Central memory CD8-positive, alpha-beta T cell (primary cell): ENCODE results near the gene GLG1.

ENCODE experiments used
- ATAC-seq: fragments of 150-1000 bp; cut with Tn5 transposase; replicated peaks from 2 replicates; pipeline ENCODE4 v1.10.0; 2022; ENCODE audit warnings: mild to moderate bottlenecking, moderate FRiP score, moderate number of reproducible peaks; ENCODE audit not compliant: poor library complexity, severe bottlenecking; ENCODE audit errors: extremely low read depth
- DNase-seq, 2 donors: peaks; one replicate each; pipeline ENCODE4 v3.0.0; 2021; ENCODE audit warnings: low spot score in 2 of 2
- H3K27ac Mint-ChIP-seq: one replicate; pipeline ENCODE4 v1.8.0; 2022; ENCODE audit warnings: low read depth, mild to moderate bottlenecking, moderate library complexity, mixed read lengths
- H3K27me3 Mint-ChIP-seq: one replicate; pipeline ENCODE4 v1.8.0; 2022; ENCODE audit warnings: mixed read lengths
- H3K36me3 Mint-ChIP-seq: one replicate; pipeline ENCODE4 v1.8.0; 2022; ENCODE audit warnings: mild to moderate bottlenecking, moderate library complexity, mixed read lengths; ENCODE audit not compliant: insufficient read depth
- H3K4me1 Mint-ChIP-seq: one replicate; pipeline ENCODE4 v1.8.0; 2022; ENCODE audit warnings: mixed read lengths
- H3K4me3 Mint-ChIP-seq: one replicate; pipeline ENCODE4 v1.8.0; 2022; ENCODE audit warnings: mild to moderate bottlenecking, moderate library complexity, mixed read lengths
- H3K9me3 Mint-ChIP-seq: one replicate; pipeline ENCODE4 v1.8.0; 2022; ENCODE audit warnings: mixed read lengths

GLG1 gene

DNA sequence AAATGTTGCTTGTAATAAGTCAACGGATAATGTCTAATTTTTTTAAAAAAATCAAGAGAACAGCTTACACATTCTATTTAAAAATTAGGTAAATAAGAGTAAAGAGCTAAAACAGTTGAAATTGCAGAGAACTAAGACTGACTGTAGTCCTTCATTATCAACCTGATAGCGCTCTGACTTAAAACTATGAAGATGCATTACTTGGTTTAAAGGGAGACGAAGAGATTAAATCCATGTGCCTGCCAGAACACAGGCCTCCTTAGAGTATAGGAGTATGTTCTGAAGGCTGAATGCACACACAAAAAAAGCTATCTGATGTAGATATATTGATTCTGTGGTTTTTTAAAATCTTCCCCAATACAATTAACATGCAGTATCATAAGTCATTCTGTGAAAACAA, 28.5 kb downstream of the GLG1 start:
- H3K27ac Mint-ChIP-seq: peak overlapping the region; percentile 22
- DNase-seq: no peak
- no peaks in the 10 kb centered on the region for H3K27me3 Mint-ChIP-seq
- H3K36me3 Mint-ChIP-seq: peaks cover 10% of the 10 kb centered on the region
- no peaks in the 10 kb centered on the region for H3K9me3 Mint-ChIP-seq
- no peak overlapping the region for H3K4me3 Mint-ChIP-seq
- peaks cover 64% of the 10 kb centered on the region for H3K4me1 Mint-ChIP-seq
- ATAC-seq: no peak

DNA sequence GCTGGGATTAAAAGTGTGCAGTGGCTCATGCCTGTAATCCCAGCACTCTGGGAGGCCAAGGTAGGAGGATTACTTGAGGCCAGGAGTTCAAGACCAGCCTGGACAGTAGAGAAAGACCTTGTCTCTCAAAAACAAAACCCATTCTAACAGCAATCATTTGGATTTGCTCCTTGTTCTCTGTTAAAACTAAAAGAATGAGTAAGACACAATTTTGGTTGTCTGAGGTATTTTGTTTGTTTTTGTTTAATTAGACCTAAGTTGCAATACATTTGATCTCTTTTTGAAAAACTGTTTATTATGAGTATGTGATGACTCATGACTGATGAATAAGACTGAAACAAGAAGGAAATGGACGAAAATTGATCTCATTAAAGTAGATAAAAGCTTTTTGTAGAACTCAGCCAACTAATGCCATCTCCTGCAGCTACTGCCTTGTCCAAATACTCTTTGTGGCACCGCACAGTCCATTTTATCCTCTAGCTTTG, 29.0 kb downstream of the GLG1 start:
- no peak for ATAC-seq
- Mint-ChIP-seq H3K4me3 (no peak overlapping the region), H3K4me1 (peaks cover 61% of the 10 kb centered on the region), H3K27me3 (no peaks in the 10 kb centered on the region), H3K9me3 (no peaks in the 10 kb centered on the region), H3K36me3 (peaks cover 10% of the 10 kb centered on the region), H3K27ac (peak overlapping the region; percentile 22)
- DNase-seq: no peak

DNA sequence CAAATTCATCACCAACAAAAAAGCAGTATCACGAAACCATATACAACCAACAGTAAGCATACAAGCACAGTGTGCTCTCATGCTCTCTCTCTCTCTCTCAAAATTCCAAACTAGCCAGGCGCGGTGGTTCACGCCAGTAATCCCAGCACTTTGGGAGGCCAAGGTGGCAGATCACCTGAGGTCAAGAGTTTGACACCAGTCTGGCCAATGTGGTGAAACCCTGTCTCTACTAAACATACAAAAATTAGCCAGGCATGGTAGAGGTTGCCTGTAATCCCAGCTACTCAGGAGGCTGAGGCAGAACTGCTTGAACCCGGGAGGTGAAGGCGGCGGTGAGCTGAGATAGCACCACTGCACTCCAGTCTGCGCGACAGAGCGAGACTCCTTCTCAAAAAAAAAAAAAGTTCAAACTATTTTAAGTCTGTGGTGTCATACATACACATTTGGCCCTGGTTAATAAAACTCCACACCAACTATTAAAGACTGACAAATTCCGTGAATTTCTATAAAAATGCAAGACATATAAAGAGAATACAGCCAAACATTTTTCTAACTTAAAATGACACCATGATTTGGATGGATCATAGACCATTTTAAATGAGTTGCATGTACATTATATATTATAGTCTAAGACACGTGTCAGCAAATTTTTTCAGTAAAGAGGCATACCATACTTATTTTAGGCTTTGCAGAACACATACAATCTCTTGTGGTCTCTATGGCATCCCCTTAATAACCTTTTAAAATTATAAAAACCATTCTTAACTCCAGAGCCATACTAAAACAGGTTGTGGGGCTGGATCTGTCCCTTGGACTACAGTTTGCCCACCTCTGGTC, 30.9 kb downstream of the GLG1 start:
- Mint-ChIP-seq H3K36me3 (peaks cover 10% of the 10 kb centered on the region), H3K4me3 (no peak overlapping the region), H3K27me3 (no peaks in the 10 kb centered on the region), H3K9me3 (no peaks in the 10 kb centered on the region), H3K4me1 (peaks cover 60% of the 10 kb centered on the region), H3K27ac (no peak overlapping the region)
- no peak for ATAC-seq
- DNase-seq: no peak

DNA sequence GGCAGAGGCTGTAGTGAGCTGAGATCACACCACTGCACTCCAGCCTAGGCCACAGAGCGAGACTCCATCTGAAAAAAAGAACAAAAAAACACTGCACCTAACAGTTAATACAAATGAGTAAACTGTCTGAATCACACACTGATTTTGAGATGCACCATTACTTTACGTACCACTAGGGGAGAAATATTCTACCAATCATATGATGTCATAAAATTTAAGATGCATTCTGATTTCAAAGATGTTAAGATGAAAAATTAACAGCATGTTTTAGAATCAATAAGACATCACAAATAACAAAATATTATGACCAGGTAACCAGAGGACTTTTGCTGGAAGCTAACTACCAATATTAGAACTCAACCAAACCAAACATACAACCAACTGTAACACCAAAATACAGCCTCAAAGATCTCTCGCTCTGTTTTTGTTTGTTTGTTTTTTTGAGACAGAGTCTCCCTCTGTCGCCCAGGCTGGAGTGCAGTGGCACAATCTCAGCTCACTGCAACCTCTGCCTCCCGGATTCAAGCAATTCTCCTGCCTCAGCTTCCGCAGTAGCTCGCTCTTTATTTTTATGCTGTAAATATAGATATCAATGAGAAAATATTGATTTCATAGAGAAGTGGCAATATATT, 31.6 kb downstream of the GLG1 start:
- peaks cover 61% of the 10 kb centered on the region for H3K4me1 Mint-ChIP-seq
- no peaks in the 10 kb centered on the region for H3K9me3 Mint-ChIP-seq
- no peak overlapping the region for H3K27ac Mint-ChIP-seq
- H3K27me3 Mint-ChIP-seq: no peaks in the 10 kb centered on the region
- ATAC-seq (no peak), DNase-seq (no peak)
- H3K4me3 Mint-ChIP-seq: no peak overlapping the region
- H3K36me3 Mint-ChIP-seq: peaks cover 5% of the 10 kb centered on the region

DNA sequence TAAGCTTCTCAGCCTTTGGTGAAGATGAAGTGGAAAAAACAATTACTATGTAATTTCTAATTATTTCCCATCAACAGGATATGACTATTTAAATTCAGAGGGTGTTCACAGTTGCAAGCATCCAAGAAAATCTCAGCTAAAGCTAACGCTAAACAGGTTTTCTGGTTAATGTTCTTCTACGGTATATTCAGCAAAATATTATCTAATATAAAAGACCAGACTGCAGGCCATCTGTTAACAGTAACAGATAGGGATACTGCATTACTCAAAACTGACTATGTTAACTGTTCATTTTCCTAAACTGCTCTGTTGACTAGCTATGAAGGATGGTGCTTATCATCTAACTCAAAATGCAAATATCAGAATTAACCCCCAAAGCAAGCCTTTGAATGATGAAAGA, 32.8 kb downstream of the GLG1 start:
- no peak for ATAC-seq
- Mint-ChIP-seq H3K27ac (no peak overlapping the region), H3K4me1 (peaks cover 65% of the 10 kb centered on the region), H3K27me3 (no peaks in the 10 kb centered on the region), H3K9me3 (no peaks in the 10 kb centered on the region), H3K4me3 (no peak overlapping the region), H3K36me3 (peaks cover 5% of the 10 kb centered on the region)
- DNase-seq: no peak

DNA sequence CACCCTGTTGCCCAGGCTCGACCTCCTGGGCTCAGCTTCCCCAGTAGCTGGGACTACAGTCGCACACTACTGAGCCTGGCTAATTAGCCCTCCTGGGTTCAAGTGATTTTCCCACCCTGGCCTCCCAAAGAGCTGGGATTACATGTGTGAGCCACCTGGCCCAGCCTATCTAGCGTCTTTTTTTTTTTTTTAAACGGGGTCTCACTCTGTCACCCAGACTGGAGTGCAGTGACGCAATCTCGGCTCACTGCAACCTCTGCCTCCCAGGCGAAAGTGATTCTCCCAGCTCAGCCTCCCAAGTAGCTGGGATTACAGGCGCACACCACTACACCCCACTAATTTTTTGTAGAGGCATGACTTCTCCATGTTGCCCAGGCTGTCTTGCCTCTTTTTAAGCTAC, 33.3 kb downstream of the GLG1 start:
- Mint-ChIP-seq H3K4me3 (no peak overlapping the region), H3K36me3 (peaks cover 5% of the 10 kb centered on the region), H3K9me3 (no peaks in the 10 kb centered on the region), H3K27me3 (no peaks in the 10 kb centered on the region), H3K4me1 (peaks cover 62% of the 10 kb centered on the region), H3K27ac (peak overlapping the region; percentile 61)
- ATAC-seq (no peak), DNase-seq (no peak)

DNA sequence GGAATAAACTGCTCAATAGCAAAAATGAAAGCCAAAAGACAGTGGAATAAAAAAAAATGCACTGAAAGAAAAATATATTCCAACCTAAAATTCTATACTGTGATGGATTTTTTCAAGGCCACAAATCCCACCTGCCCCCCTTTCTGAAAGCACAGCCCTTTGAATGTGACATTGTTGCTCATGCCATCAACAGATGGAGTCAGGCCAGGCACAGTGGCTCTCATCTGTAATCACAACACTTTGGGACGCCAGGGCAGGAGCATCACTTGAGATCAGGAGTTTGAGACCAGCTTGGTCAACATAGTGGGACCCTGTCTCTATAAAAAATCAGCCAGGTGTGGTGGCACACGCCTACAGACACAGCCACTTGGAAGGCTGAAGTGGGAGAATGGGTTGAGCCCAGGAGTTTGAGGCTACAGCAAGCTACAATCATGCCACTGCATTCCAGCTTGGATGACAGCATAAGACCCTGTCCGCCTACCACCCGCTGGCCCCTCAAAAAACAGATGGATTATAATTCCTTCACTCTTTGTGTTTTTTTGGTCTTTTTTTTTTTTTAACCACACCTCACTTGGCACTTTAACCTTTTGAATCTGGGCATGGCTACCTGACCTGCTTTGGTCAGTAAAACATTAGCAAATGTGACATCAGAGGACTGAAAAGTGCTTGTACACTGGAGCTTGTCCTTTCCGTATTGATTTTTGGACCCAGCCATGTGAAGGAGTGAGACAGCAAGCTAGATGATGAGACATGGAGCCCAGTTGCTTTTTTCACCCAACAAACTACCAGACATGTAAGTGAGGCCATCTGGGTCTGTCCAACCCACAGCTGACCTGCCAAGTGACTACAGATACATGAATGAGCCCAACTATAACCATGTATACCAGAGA, 36.3 kb downstream of the GLG1 start:
- H3K9me3 Mint-ChIP-seq: no peaks in the 10 kb centered on the region
- H3K4me3 Mint-ChIP-seq: no peak overlapping the region
- ATAC-seq: no peak
- H3K27me3 Mint-ChIP-seq: no peaks in the 10 kb centered on the region
- H3K27ac Mint-ChIP-seq: peak overlapping the region; percentile 20
- peaks cover 65% of the 10 kb centered on the region for H3K4me1 Mint-ChIP-seq
- no peak for DNase-seq
- peaks cover 6% of the 10 kb centered on the region for H3K36me3 Mint-ChIP-seq

DNA sequence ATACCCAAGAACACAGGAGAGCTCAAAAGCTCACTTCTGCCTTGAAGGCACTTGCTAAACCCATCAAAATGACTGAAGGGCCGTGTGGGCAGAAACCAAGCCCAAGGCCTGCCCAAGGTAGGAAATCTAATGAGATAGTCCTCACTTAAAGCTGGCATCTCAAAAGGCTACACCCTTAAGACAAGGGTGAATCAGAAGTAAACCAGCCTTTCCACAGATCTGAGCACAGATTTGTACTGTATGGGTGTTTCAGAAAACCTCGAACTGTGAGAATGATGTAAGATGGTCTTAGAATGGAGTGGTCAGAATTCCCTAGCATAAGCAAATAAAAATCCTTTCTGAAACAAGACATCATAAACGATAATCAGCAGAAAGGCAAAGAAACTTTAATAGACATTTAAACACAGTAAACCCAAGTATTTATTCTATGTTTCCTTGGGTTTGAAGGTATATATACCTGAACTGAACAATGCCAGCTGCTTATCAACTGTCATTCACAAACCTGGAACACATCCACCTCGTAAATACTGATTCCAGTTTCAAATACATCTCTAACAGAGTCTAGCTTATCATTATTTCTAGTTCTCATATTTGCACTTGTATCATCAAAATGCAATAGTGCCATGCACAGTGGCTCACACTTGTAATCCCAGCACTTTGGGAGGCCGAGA, 37.8 kb downstream of the GLG1 start:
- ATAC-seq (no peak), DNase-seq (no peak)
- Mint-ChIP-seq H3K4me3 (no peak overlapping the region), H3K27ac (no peak overlapping the region), H3K4me1 (peaks cover 68% of the 10 kb centered on the region), H3K9me3 (no peaks in the 10 kb centered on the region), H3K27me3 (no peaks in the 10 kb centered on the region), H3K36me3 (peaks cover 3% of the 10 kb centered on the region)

DNA sequence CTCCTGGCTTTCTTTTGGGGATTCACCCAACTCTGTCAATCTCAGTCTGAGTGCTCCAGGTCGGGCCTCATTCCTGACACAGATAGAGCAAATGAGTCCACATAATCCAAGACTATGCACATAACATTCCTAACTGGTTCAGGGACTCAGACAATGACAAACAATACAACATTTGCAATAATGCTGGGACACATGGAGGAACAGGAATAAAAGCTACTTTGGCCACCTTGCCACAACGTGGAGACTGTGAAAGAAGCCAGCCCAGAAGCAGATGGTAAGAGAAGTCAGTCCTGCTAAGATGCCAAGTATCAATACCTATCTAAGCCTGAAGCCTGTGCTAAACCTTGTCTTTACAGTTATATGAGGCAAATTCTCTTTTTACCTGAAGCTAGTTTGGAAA, 39.0 kb downstream of the GLG1 start:
- Mint-ChIP-seq H3K9me3 (no peaks in the 10 kb centered on the region), H3K36me3 (peaks cover 5% of the 10 kb centered on the region), H3K4me3 (no peak overlapping the region), H3K4me1 (peaks cover 70% of the 10 kb centered on the region), H3K27me3 (no peaks in the 10 kb centered on the region), H3K27ac (no peak overlapping the region)
- DNase-seq (no peak), ATAC-seq (no peak)

DNA sequence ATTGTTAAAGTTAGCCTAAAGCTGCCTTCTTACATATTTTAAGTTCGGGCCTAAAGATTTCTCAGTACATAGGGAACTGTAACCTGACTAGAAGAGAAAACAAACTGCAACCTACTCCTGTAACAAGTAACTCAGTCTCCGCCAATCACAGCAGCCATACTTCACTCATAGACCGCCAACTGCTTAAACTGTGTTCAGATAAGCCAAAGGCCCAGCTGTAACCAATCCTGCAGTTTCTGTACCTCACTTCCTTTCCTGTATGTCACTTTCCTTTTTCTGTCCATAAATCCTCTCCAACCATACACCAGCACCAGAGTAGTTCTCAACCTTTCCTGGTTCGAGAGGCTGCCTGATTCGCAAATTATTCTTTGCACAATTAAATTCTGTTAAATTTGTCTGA, 41.5 kb downstream of the GLG1 start:
- H3K27ac Mint-ChIP-seq: peak overlapping the region; percentile 24

DNA sequence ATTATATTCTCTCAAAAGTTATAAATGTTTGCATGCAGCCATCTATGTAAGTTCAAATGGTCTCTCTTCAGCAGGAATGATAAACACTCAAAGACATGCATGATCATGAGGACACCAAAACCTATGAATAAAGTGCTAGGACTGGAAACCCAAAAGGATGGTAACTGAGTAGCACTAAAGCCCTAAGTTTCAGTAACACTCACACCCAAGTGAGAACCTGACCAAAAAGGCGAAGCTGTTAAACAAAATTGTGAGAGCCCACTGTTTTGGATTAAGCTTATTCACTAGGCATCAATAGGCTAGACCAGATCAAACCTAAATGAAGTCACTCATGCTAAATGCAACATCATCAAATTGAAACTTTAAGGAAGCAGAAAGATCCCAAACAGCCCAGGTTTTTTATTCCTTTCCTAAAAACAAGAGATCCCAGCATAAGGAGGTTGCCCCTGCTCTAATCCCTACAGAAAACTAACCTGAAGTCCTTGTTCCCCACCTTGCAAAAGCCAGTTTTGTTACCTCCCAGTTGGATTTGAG, 42.4 kb downstream of the GLG1 start:
- peaks cover 68% of the 10 kb centered on the region for H3K4me1 Mint-ChIP-seq
- H3K27ac Mint-ChIP-seq: peak overlapping the region; percentile 24
- DNase-seq: no peak
- no peaks in the 10 kb centered on the region for H3K27me3 Mint-ChIP-seq
- H3K4me3 Mint-ChIP-seq: no peak overlapping the region
- H3K36me3 Mint-ChIP-seq: peaks cover 5% of the 10 kb centered on the region
- ATAC-seq: no peak
- no peaks in the 10 kb centered on the region for H3K9me3 Mint-ChIP-seq

More for the DNA sequence above, 41.5 kb downstream of the GLG1 start:
- Mint-ChIP-seq H3K9me3 (no peaks in the 10 kb centered on the region), H3K27me3 (no peaks in the 10 kb centered on the region), H3K4me1 (peaks cover 70% of the 10 kb centered on the region), H3K4me3 (no peak overlapping the region), H3K36me3 (peaks cover 5% of the 10 kb centered on the region)
- DNase-seq: no peak
- no peak for ATAC-seq

DNA sequence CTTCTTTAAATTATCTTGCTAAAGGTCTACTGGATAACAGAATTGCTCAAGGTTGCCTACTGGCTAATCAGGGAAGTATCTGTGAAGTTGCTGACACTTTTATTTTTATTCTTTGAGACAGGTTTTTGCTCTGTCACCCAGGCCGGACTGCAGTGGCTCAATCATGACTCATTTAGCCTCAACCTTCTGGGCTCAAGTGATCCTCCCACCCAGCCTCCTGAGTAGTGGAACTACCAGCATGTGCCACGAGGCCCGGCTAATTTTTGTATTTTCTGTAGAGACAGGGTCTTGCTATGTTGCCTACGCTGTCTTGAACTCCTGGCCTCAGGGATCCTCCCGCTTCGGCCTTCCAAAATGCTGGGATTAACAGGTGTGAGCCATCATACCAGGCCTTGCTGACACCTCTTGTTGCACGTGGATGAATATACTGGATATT, 43.1 kb downstream of the GLG1 start:
- peaks cover 75% of the 10 kb centered on the region for H3K4me1 Mint-ChIP-seq
- no peaks in the 10 kb centered on the region for H3K27me3 Mint-ChIP-seq
- H3K27ac Mint-ChIP-seq: no peak overlapping the region
- ATAC-seq (no peak), DNase-seq (no peak)
- no peak overlapping the region for H3K4me3 Mint-ChIP-seq
- no peaks in the 10 kb centered on the region for H3K9me3 Mint-ChIP-seq
- peaks cover 8% of the 10 kb centered on the region for H3K36me3 Mint-ChIP-seq
